Bronchial epithelial cell (primary cell): ENCODE data around the gene PKNOX2. TPM values are rescaled to one million over a fixed set of nuclear protein-coding genes. Genes with fewer than 3 reads are reported as not detected.

ENCODE experiments used
- DNase-seq: peaks from one replicate; pipeline ENCODE4 v3.0.0-alpha.2; 2010; ENCODE audit warnings: low read depth
- FAIRE-seq: peaks from 2 replicates; lab custom pipeline; 2011; peaks lifted over from hg19 to GRCh38; lab: Jason Lieb, UNC
- H3K27me3 ChIP-seq: 2 replicates; pipeline ENCODE4 v1.5.1; 2011; ENCODE audit warnings: low read length; ENCODE audit not compliant: control insufficient read depth, insufficient read depth
- H3K36me3 ChIP-seq: 2 replicates; pipeline ENCODE4 v1.5.1; 2011; ENCODE audit warnings: low read length; ENCODE audit not compliant: control insufficient read depth, insufficient read depth
- H3K4me3 ChIP-seq: 2 replicates; pipeline ENCODE4 v1.5.1; 2011; ENCODE audit warnings: mild to moderate bottlenecking, low read depth, low read length, control low read depth
- total RNA-seq: library from RNA; depleted of rRNA; stranded (reverse); fragments of >200 nt; gene quantifications from 2 replicates; pipeline ENCODE4 v1.2.1, GENCODE V29; 2014
- TF ChIP-seq, protein P1 (sequence below): IDR thresholded peaks from 2 replicates; pipeline ENCODE4 v1.5.1; 2011; ENCODE audit warnings: mild to moderate bottlenecking, moderate library complexity, low read length, control low read depth, inconsistent platforms; ENCODE audit not compliant: insufficient read depth, severe bottlenecking

PKNOX2 gene
- total RNA-seq, 1 donor from 2014 or later: not detected

DNA sequence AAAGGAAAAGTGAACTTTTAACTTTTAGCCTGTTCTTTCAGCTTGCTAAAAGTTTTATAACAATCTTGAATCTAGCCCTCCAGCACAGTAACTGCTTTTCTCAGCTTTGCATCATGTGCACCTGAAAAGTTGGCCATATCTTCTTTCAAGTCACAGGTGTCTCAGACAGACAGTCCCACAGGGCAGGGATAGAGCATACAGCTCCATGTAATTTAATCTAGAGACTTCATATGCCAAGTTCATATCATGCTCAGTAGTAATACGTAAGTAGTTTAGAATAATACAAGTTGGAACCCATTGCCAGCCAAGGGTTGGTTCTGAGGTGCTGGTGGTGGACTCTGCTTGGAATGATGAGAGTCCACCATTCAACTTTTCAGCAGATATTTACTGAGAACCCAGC is 68.6 kb downstream of the PKNOX2 start:
- TF ChIP-seq, protein P1, sequence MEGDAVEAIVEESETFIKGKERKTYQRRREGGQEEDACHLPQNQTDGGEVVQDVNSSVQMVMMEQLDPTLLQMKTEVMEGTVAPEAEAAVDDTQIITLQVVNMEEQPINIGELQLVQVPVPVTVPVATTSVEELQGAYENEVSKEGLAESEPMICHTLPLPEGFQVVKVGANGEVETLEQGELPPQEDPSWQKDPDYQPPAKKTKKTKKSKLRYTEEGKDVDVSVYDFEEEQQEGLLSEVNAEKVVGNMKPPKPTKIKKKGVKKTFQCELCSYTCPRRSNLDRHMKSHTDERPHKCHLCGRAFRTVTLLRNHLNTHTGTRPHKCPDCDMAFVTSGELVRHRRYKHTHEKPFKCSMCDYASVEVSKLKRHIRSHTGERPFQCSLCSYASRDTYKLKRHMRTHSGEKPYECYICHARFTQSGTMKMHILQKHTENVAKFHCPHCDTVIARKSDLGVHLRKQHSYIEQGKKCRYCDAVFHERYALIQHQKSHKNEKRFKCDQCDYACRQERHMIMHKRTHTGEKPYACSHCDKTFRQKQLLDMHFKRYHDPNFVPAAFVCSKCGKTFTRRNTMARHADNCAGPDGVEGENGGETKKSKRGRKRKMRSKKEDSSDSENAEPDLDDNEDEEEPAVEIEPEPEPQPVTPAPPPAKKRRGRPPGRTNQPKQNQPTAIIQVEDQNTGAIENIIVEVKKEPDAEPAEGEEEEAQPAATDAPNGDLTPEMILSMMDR: no peak
- FAIRE-seq (no peak), DNase-seq (no peak)
- Histone ChIP-seq H3K36me3 (no peaks in the 10 kb centered on the region), H3K27me3 (no peaks in the 10 kb centered on the region), H3K4me3 (no peak overlapping the region)

DNA sequence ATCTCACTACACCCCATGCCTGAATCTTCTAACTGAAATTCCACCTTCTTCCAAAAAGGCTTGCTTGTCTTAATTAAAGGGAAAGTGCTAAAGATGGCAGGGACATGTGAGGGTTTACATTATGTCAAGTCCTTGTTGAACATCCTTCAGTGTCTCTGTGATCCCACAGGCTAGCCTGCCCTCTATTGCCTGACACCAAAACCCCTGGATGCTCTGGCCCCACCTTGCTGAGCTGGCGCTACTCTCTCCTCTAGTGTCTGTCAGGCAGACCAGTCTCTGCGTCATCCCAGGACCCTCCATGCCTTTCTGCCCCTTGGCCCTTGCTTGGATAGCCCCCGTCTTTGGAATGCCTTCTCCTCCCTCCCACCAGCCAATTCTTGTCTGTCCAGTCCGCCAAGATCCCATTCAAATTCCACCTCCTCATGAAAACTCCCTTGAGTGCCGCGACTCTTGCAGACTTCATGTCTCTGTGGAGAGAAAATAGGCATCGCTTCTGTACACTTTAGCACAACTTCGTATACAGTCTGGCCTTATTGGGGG is 69.3 kb downstream of the PKNOX2 start:
- H3K36me3 ChIP-seq: no peaks in the 10 kb centered on the region
- DNase-seq: no peak

DNA sequence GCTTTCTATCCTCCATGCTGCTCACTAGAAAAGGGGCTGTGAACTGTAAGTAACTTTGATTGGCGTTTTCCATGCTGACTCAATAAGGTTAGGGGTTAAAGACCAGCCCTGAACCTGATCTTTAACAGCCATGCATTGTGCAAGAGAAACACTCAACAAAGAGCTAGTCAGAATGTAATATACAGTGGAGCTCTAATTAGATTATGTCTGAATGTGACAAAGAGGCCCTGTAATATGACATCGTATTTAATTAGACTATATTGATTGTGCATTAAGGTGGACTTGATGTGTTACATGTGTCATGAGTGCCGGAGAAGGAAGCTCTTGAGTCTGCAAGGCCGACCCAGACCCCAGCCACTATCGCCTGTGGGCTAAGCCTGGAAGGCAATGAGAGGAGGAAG is 70.5 kb downstream of the PKNOX2 start:
- H3K4me3 ChIP-seq: no peak overlapping the region
- FAIRE-seq: no peak
- no peak for DNase-seq
- TF ChIP-seq, protein P1: no peak
- no peaks in the 10 kb centered on the region for H3K36me3 ChIP-seq
- H3K27me3 ChIP-seq: no peaks in the 10 kb centered on the region

More for the DNA sequence above, 69.3 kb downstream of the PKNOX2 start:
- FAIRE-seq: peak; percentile 50
- Histone ChIP-seq H3K4me3 (no peak overlapping the region), H3K27me3 (no peaks in the 10 kb centered on the region)
- TF ChIP-seq, protein P1: no peak

DNA sequence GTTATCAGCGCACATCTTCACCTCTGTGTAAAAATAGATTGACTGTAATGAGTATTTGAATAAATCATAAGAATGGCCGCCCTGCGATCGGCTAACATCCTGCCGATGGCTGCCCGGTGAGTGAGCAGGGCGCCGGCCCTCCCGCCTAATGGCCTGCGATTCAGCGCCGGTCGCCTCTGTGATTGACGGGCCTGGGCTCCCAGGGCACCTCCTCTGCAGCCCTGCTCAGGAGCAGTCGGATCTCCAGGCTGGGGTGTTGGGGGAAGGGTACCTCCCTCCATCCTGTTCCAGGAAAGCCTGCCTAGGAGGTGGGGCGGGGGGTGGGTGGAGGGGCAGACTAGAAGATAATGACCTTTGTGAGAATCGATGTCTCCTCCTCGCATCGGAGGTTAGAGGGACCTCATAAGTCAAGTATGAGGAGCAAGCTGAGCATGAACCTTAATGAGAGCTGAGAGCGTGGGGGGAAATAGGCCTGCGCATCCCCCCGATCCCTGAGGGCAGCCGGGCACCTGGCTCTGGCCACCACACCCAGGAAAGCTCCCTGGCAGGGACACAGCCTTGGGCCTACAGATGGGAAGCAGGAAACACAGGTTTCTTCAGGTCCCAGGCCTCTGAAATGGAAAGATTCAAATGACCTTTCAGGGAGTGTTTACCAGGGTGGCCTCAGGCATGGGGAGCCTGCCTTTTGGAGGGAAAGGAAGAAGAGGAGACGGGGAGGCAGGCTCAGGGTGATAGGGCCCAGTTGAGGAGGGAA is 71.7 kb downstream of the PKNOX2 start:
- TF ChIP-seq, protein P1: no peak
- no peak for DNase-seq
- Histone ChIP-seq H3K36me3 (no peaks in the 10 kb centered on the region), H3K4me3 (no peak overlapping the region), H3K27me3 (no peaks in the 10 kb centered on the region)
- no peak for FAIRE-seq

DNA sequence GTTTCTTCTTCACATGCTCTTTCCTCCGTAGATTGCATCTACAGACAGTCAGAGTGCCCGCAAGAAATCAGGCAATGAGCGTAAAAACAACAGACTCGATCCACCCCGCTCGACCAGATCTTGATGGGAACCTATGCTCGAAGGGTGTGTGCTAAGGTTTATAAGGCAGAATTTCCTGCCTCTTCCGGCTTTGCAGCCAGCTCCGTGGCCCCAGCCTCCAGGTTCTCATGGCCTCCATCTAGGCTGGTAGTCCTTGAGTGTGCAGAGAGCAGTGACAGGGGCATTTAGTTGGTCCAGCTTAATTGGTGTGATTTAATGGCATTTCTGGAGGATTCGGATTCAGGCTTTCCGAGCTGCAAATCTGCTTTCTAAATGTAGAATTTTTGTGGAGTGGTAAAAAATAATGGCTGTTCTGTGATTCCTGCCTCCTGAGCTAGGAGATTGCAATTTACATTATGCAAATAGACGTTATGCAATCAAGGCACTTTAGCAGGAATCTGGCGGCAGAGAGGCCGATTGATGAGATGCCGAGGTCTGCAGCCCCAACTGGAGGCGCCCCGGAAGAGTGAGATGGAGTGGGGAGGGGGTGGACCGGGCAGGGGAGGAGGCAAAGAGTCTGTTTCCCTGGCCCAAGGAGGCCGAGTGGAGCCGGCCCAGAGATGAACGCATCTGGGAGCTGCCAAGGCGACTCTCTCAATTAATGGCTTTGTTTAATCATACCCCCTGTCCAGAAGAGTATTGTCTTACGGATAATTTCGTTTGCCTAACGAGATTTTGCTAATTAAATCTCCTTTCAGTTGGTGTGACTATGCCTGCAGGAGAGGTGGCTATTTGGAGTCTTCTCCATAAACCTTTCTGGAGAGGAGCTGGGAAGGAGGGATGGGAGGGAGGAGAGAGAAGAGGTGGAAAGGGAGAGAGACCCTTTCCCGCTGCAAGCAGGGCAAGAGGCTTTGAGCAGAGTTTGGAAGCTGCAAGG is 75.3 kb downstream of the PKNOX2 start:
- Histone ChIP-seq H3K27me3 (no peaks in the 10 kb centered on the region), H3K4me3 (no peak overlapping the region), H3K36me3 (no peaks in the 10 kb centered on the region)
- TF ChIP-seq, protein P1: no peak
- FAIRE-seq (no peak), DNase-seq (no peak)
